Lower leg skin (tissue), 3 donors: Measurements from ENCODE around the gene FAM156B.
"Not testable (repeated sequence)": the region's sequence is repeated elsewhere in the genome, so short reads cannot be mapped to it uniquely, and the experiment has no call there.

ENCODE experiments used
- POLR2A ChIP-seq, 2 donors: fragments of 450-650 bp; IDR thresholded peaks; one replicate each; pipeline ENCODE4 v1.6.1; 2016 to 2017; ENCODE audit warnings: antibody characterized with exemption in 2 of 2, mild to moderate bottlenecking in 1 of 2, moderate library complexity in 1 of 2
- TF ChIP-seq, protein P1 (sequence below), 3 donors: fragments of 450-650 bp; IDR thresholded peaks; one replicate each; pipeline ENCODE4 v1.5.1; 2016; ENCODE audit warnings: antibody characterized with exemption in 3 of 3, mild to moderate bottlenecking in 3 of 3, moderate library complexity in 2 of 3

DNA sequence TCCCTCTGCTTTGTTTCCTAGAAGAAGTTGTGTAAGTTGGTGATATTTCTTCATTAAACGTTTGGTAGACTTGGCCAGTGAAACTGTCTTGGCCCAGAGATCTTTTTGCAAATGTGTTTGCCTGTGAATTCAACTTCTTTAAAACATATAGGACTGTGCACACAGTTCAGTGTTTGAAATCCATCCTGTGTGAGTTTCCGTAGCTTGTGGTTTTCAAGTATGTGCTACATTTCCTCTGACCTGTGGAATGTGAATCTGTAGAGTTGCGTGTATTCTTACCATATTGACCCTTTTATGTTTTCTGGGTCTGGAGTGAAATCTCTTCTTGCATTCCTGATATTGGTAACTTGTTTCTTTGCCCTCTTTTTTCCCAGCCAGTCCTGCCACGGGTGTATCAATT lies 8.9 kb downstream of the FAM156B start:
- TF ChIP-seq, protein P1, sequence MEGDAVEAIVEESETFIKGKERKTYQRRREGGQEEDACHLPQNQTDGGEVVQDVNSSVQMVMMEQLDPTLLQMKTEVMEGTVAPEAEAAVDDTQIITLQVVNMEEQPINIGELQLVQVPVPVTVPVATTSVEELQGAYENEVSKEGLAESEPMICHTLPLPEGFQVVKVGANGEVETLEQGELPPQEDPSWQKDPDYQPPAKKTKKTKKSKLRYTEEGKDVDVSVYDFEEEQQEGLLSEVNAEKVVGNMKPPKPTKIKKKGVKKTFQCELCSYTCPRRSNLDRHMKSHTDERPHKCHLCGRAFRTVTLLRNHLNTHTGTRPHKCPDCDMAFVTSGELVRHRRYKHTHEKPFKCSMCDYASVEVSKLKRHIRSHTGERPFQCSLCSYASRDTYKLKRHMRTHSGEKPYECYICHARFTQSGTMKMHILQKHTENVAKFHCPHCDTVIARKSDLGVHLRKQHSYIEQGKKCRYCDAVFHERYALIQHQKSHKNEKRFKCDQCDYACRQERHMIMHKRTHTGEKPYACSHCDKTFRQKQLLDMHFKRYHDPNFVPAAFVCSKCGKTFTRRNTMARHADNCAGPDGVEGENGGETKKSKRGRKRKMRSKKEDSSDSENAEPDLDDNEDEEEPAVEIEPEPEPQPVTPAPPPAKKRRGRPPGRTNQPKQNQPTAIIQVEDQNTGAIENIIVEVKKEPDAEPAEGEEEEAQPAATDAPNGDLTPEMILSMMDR (IDR thresholded peaks at IDR 0.05): not testable (repeated sequence)
- not testable (repeated sequence) for TF ChIP-seq POLR2A (IDR thresholded peaks at IDR 0.05)
